ENCODE measurements around the gene FAM240A. TPM values are rescaled to one million over a fixed set of nuclear protein-coding genes. Genes with fewer than 3 reads are reported as not detected.

The FAM240A gene
- total and polyA plus RNA-seq, 9 donors = 0.17 TPM; not detected in 8

DNA sequence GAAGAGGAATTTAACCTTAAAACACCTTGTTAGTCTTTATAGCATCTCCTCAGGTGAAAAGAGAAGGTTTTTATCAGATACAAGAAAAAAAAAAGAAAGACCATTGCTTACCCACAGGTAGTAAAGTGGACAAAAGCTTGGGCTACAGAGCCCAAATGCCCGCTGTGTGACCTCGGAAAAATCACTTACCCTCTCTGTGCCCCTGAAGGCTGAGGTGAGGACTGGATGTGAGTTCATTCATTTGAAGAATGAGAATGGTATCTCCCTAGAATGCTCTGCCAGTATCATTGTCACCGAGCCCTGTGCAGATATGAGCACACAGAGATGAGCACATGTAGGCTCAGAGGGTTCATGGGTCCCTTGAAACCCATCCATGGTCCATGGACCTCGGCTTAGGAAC, 17.6 kb upstream of the FAM240A start:
- 78 to 90% (median 88%) methylated on average over 4 of the region's 4 CpGs for WGBS, 3 donors

DNA sequence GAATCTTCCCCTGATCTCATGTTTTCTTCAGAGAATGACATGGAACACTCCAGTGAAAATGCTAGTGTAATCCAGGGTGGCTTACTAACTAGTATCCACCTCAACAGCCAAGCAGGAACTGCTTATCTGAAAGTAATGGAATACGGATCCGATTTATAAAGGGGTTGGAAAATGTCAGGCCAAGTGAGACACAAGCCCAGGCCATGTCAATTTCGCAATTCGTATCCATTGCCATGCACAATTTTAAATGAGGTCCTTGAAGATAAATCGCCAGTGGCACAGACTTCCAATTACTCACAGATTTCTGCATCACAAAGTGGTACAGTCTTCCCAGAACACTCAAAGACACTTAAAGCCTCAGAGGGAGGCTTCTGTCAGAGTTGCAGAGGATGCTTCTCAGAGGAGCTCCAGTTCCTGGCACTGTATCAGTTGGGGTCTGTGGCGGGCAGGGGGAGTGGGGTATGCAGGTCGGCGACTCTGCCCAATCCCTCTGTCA, 16.5 kb upstream of the FAM240A start:
- H3K4me3 ChIP-seq = no peak overlapping the region
- no peak overlapping the region for H3K27ac ChIP-seq
- H3K4me1 ChIP-seq (ENCODE audit: insufficient read depth) = no peaks in the 10 kb centered on the region
- H3K36me3 ChIP-seq = no peaks in the 10 kb centered on the region
- no peaks in the 10 kb centered on the region for H3K9me3 ChIP-seq
- intact Hi-C loops (cut with DNase I) = no loop called here
- no peaks in the 10 kb centered on the region for H3K27me3 ChIP-seq
- TF ChIP-seq, protein P1, sequence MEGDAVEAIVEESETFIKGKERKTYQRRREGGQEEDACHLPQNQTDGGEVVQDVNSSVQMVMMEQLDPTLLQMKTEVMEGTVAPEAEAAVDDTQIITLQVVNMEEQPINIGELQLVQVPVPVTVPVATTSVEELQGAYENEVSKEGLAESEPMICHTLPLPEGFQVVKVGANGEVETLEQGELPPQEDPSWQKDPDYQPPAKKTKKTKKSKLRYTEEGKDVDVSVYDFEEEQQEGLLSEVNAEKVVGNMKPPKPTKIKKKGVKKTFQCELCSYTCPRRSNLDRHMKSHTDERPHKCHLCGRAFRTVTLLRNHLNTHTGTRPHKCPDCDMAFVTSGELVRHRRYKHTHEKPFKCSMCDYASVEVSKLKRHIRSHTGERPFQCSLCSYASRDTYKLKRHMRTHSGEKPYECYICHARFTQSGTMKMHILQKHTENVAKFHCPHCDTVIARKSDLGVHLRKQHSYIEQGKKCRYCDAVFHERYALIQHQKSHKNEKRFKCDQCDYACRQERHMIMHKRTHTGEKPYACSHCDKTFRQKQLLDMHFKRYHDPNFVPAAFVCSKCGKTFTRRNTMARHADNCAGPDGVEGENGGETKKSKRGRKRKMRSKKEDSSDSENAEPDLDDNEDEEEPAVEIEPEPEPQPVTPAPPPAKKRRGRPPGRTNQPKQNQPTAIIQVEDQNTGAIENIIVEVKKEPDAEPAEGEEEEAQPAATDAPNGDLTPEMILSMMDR (IDR thresholded peaks at IDR 0.05) = no peak
- no peak for TF ChIP-seq POLR2A (IDR thresholded peaks at IDR 0.05)
- no peak for DNase-seq
- WGBS, 3 donors = 83 to 85% (median 84%) methylated on average over 8 of the region's 8 CpGs

More for the DNA sequence above, 17.6 kb upstream of the FAM240A start:
- Histone ChIP-seq H3K4me3 (no peak overlapping the region), H3K4me1 (ENCODE audit: insufficient read depth) (no peaks in the 10 kb centered on the region), H3K36me3 (no peaks in the 10 kb centered on the region), H3K27ac (no peak overlapping the region), H3K27me3 (no peaks in the 10 kb centered on the region), H3K9me3 (no peaks in the 10 kb centered on the region)
- no peak for DNase-seq
- intact Hi-C loops (cut with DNase I) = no loop called here
- no peak for TF ChIP-seq EP300 (IDR thresholded peaks at IDR 0.05)

DNA sequence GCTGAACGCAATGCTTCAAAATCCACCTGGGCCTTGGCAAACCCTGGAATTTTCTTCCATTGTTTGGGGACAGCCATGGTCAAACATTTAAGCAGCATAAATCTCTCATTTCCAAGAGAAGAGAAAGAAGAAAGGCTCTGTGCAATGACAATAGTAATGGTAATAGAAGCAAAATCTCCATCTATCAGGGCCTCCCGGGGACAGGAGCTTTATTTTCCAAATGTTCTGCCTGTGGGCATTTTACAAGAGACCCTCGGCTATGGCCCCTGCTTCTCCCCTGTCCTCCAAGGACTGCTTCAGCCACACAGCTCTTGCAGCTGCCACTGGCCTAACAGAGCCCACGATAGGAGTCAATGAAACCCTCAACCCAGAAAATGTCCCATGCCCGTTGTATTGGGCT, 12.7 kb upstream of the FAM240A start:
- no peaks in the 10 kb centered on the region for H3K4me1 ChIP-seq (ENCODE audit: insufficient read depth)
- WGBS, 3 donors = 80 to 89% (median 81%) methylated on average over 5 of the region's 5 CpGs
- TF ChIP-seq POLR2A (IDR thresholded peaks at IDR 0.05) = no peak
- TF ChIP-seq, protein P1 (IDR thresholded peaks at IDR 0.05) = no peak
- H3K27ac ChIP-seq = no peak overlapping the region
- H3K9me3 ChIP-seq = no peaks in the 10 kb centered on the region
- H3K27me3 ChIP-seq = no peaks in the 10 kb centered on the region
- intact Hi-C loops (cut with DNase I) = no loop called here
- H3K36me3 ChIP-seq = no peaks in the 10 kb centered on the region
- no peak overlapping the region for H3K4me3 ChIP-seq
- DNase-seq = no peak

DNA sequence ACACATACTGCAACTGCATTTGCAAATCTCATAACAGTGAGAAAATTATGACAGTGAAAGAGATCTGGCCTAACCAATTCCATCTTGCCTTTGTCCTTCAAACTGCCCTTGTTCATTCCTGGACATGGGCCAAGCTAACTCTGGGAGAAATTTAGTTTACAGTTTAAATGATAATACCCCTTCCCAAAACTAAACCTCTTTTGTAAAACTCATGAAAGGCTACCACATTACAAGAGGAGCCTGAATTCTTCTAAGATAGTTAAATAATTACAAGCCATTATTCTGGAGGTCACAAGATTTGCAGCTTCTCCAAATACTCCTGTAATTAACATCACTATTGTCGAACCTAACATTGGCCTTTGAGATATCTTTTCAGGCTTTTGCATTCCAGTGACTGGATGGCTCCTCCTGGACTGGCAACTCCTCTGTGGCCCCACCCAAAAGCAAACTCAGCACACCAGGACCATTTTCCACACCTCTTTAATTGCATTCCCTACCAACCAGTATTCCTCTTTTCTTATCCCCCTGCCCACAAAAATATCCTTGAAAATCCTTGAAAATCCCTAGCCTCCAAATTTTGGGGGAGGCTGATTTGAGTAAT, 8.8 kb upstream of the FAM240A start:
- H3K4me1 ChIP-seq (ENCODE audit: insufficient read depth) = no peaks in the 10 kb centered on the region
- no peaks in the 10 kb centered on the region for H3K27me3 ChIP-seq
- intact Hi-C loops (cut with DNase I) = no loop called here
- no peak for DNase-seq
- H3K36me3 ChIP-seq = no peaks in the 10 kb centered on the region
- H3K4me3 ChIP-seq = no peak overlapping the region
- H3K27ac ChIP-seq = no peak overlapping the region
- TF ChIP-seq, protein P1 (IDR thresholded peaks at IDR 0.05) = no peak
- TF ChIP-seq EP300 (IDR thresholded peaks at IDR 0.05) (no peak), POLR2A (IDR thresholded peaks at IDR 0.05) (no peak)
- WGBS, 3 donors = 10 to 24% (median 11%) methylated on average over 1 of the region's 1 CpG
- no peaks in the 10 kb centered on the region for H3K9me3 ChIP-seq

DNA sequence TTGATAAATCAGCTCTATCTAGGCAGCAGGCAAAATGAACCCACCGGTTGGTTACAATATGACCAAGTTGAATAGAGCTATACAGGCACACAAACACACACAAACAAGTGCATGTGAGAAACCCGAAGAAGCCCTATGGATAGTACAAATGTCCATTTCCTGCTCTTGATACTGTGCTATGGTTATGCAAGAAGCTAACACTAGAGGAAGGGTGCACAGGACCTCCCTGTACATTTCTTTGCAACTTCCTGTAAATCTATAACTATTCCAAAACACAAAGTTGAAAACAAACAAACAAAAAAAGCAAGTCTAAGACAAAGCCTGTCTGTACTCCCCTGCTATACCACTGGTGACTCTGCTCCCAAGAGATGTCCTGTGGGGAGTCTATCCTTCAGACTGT, 8.2 kb upstream of the FAM240A start:
- intact Hi-C loops (cut with DNase I) = no loop called here
- TF ChIP-seq, protein P1 (IDR thresholded peaks at IDR 0.05) = no peak
- TF ChIP-seq POLR2A (IDR thresholded peaks at IDR 0.05) = no peak
- Histone ChIP-seq H3K27me3 (no peaks in the 10 kb centered on the region), H3K9me3 (no peaks in the 10 kb centered on the region), H3K36me3 (no peaks in the 10 kb centered on the region), H3K4me3 (no peak overlapping the region), H3K27ac (no peak overlapping the region), H3K4me1 (ENCODE audit: insufficient read depth) (no peaks in the 10 kb centered on the region)
- no peak for DNase-seq
- 62 to 77% (median 68%) methylated on average over 2 of the region's 2 CpGs for WGBS, 3 donors

Measured in ovary (tissue), 9 donors.